GM21360 (cell line): ENCODE results near the gene PCYT2.

Experiments used
- ATAC-seq: cut with Tn5 transposase; IDR thresholded peaks from one replicate; pipeline ENCODE4 v1.9.1; 2021; ENCODE audit warnings: mild to moderate bottlenecking, moderate library complexity; ENCODE audit not compliant: unreplicated experiment

The PCYT2 gene

DNA sequence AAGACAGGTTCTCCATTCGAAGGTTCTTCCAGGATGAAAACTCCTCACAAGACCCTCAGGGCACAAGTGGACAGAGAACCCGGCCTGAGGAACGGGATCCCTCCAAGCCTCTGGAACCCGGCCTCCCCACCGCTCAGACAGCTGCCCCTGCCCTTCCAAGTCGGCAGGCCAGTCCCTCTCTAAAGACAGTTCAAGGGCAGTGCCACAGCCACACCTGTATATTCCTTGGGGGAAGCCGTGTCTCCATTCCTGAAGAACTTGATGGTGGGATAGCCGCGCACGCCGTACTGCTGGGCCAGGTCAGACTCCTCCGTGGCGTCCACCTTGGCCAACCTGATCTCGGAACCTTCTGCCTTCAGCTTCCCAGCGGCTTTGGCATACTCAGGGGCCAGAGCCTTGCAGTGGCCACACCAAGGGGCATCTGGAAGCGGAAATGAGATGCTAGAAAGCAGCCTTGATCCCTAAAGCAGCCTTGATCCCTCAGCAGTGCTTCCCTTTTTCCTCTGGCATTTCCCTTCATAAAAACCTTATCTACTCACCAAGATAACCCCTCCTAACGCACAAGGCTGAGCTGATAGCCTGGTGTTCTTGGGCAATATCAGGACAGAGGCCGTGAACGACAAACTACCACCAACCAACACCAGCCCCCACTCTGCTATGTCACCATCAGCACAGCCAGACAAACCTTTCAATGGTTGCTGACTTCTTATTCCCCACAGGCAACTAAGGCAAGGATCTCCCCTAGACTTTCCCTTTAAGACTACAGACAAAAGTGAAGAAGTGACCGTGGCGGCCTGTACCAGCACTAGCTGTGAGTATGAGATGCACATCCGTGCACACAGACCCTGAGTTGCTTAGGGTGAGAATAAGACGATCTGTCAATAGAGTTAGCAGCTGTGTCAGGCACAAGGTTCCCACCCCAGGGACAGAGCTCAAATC lies 52.0 kb downstream of the PCYT2 start:
- no peak for ATAC-seq

DNA sequence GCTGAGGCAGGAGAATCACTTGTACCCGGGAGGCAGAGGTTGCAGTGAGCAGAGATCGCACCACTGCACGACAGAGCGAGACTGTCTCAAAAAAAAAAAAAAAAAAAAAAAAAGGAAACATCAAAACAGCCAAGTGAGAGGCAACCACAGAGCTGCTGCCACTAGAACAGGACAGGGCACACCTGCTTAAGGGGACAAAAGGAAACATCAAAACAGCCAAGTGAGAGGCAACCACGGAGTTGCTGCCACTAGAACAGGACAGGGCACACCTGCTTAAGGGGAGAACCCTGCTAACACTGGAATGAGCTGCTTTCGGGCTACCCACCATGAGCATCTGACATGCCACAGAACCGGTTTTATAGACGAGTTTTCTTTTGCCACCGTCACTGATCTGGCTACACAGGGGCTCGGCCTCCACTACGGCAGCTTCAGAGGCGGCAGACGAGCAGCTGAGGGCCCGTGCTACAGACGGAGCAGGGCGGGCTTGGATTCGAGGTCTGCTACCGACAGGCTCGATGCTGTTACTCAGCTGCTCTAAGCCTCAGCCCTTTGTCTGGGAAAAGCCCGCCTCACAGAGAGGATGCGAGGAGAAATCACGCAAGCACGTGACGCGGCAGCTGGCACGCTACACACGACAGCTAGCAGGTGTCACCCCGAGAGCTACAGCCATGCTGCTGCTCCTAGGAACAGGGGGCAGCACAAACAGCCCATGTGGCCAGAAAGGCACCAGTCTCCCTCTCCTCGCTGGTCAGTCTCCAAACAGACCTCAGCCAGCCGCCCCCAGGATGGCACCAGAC lies 52.8 kb downstream of the PCYT2 start:
- no peak for ATAC-seq

DNA sequence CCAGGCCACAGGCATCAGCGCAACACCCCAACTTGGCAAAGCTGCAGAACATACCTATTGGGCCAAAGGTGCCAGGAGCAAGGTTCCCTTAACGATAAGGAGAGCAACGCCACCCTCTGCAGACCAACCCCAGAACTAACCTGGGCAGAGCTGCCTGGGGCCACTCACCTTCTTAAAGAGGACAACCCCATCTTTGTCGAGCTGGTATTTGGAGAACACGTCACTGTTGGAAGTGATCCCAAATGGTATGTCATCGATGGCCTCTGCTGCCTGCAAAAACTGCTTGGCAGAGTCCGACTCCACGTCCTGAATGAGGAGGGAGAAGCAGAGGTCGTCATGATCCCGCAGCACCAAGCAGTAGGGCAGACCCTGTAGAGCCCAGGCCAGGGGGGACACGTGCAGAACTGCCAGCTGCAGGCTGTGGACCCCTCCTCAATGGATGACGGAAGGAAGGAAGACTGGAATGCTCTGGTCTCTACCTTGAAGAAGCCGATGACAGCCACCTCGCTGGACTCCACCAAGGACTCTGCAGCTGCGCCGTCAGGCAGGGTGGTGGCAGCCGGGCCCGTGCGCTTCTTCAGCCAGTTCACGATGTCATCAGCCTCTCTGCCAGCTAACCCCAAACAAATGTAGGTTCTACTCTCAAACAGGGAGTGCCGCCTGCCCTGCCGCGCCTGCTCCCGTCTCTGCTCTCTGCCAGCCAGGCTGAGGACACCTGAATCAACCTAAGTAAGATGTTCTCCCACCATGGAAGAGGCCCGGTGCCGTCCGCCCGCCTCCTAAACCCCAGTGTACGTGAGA lies 56.0 kb downstream of the PCYT2 start:
- ATAC-seq, result no peak

DNA sequence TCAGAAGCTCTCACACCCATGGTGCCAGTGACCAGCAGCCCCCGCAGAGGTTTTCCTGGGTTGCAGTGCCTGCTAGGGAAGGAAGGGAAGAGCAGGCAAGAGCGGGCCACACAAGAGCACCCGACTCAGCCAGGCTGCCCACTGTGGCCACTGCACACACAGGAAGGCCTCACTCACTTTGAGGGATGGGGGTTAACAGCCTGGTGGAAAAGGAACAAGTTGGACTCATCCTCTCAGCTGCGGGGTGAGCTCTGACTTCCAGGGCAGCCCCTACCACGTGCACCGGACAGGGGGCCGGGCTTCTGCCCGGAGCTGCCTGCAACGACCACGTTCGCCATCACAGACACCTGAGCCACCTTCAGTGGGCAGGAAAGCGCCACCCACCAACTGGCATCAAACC lies 59.0 kb downstream of the PCYT2 start:
- ATAC-seq, result no peak

DNA sequence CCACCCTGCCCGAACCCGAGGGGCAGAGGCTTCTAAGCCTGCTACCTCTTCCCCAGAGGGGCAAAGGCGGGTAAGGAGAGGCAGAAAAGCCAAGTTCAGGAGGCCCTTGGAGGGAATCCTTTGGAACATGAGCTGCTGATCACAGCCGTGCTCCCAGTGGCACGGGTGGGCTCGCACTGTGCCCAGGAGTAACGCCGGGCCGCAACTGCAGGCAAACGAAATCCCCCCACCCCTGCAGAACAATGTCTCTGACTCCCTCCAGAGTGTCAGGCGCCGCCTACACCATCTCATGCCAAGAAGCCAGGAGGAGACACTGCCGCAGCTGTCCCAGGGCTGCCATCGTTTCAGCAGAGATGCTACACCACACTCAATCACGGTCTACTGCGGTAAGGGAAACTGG lies 59.8 kb downstream of the PCYT2 start:
- no peak for ATAC-seq
